ENCODE data around the gene FKBP1A. TPM values are rescaled to one million over a fixed set of nuclear protein-coding genes. Genes with fewer than 3 reads are reported as not detected.

Gene FKBP1A
- total RNA-seq, result 185 and 204 TPM in 2 replicates

DNA sequence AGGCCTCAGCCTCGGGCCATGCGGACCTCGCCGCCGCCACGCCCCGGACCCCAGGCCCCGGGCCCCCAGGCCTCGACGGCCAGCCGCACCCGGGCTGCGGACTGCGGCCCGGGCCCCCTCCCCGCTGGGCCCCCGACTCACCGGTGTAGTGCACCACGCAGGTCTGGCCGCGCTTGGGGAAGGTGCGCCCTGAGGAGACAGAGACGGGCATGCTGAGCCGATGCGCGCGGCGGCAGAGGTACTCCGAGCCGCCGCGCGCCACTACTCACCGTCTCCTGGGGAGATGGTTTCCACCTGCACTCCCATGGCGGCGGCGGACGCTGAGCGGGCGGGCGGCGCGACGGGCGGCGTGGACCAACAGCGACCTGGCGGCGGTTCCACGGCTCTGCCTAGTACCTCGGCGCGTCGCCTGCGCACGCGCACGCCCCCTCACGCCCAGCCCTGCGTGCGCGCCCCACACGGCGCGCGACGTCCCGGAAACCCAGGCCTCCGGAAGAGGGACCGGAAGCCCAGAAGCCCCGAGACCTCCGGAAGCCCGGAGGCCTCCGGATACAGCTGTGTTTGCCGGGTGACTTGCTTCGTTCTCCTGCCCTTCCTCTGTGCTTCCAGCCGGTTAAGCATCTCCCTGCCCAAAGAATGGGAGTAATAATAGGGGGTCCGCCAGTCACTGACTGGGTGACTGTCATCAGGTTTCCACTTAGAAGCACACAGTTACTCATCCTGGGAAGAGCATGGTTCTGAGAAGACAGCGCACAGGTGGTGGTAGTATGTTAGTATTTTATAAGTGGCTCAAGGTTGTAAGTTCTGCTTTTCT lies at the start of gene FKBP1A:
Gene FKBP1A, minus strand, starts transcription at position 362 of the 814 bp plus-strand sequence. Its CDS starts 56 bp downstream, at position 306.

GRCh38 chr20:1328680-1329330 lies 64.0 kb downstream of the FKBP1A start, which contains the start of gene SDCBP2:
TSS of gene SDCBP2 (minus strand) at chr20:1329139. CDS start at chr20:1320416, 8,723 bp downstream.

Other genes starting within 250 kb of the FKBP1A start
- not detected in 2 replicates for gene TMEM74B, start 208.1 kb downstream of the FKBP1A start, total RNA-seq
- gene C20orf202, start 189.6 kb downstream of the FKBP1A start, total RNA-seq, result not detected in 2 replicates
- 0.18 and 0.29 TPM in 2 replicates for gene RAD21L1, start 167.0 kb downstream of the FKBP1A start, total RNA-seq
- 19.3 and 20.0 TPM in 2 replicates for gene SNPH, start 126.8 kb downstream of the FKBP1A start, total RNA-seq
- gene SDCBP2, start 63.9 kb downstream of the FKBP1A start, total RNA-seq, result 2.3 and 3.9 TPM in 2 replicates
- gene NSFL1C, start 73.8 kb upstream of the FKBP1A start, total RNA-seq, result 42.0 and 67.7 TPM in 2 replicates
- not detected in 2 replicates for gene SIRPB2, start 98.4 kb upstream of the FKBP1A start, total RNA-seq
- not detected in 2 replicates for gene SIRPD, start 164.7 kb upstream of the FKBP1A start, total RNA-seq
- gene SIRPB1, start 227.0 kb upstream of the FKBP1A start, total RNA-seq, result 1.2 and 1.8 TPM in 2 replicates

All from myometrial cell (primary cell).